HG02588 (cell line): ENCODE data around the gene SELENOV.
A peak's percentile ranks its signal among the peaks of the same experiment; 100 is the strongest.
"Not testable (repeated sequence)": the region's sequence is repeated elsewhere in the genome, so short reads cannot be mapped to it uniquely, and the experiment has no call there.

ENCODE experiments used
- ATAC-seq: cut with Tn5 transposase; IDR thresholded peaks from one replicate; pipeline ENCODE4 v1.9.1; 2021; ENCODE audit warnings: mild to moderate bottlenecking, moderate library complexity; ENCODE audit not compliant: unreplicated experiment

The SELENOV gene

GRCh38 chr19:39514840-39515550 is at the start of gene SELENOV:
Gene SELENOV, plus strand, starts transcription at chr19:39515139. Its CDS starts 74 bp downstream, at chr19:39515213.
- no peak for ATAC-seq

- no peak for ATAC-seq
These were observed 48.8 kb upstream of the SELENOV start for GRCh38 chr19:39465956-39466747.

DNA sequence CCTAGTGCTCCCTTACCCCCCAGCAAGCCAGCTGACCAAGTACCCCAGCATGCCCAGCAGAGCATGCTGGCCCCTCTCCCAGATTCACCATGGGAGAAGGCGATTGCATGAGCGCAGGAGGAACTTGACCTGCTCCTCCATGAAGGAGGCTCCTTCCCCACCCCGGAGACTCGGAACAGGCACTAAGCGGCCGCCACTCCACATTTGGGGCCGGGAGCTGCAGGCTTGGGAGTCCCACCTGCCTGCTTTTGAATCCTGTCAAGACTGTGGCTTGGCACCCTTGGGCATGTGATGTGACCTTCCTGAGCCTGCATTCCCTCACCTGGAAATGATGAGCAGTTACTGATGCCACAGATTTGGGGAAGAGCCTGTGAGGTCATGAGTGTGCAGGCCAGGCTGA is 47.0 kb upstream of the SELENOV start:
- ATAC-seq, result no peak

DNA sequence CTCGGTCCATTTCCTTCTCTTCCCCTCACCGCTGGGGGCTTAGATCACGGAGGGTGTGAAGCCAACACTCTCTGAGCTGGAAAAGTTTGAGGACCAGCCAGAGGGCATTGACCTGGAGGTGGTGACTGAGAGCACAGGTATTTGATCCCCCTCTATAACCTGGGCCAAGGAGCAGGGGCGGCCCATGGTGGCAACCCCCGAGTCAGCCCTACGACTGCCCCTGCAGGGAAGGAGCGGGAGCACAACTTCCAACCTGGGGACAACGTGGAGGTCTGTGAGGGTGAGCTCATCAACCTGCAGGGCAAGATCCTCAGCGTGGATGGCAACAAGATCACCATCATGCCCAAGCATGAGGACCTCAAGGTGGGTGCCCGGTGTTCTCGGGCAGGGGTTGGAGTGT is 45.9 kb upstream of the SELENOV start:
- ATAC-seq, result no peak

DNA sequence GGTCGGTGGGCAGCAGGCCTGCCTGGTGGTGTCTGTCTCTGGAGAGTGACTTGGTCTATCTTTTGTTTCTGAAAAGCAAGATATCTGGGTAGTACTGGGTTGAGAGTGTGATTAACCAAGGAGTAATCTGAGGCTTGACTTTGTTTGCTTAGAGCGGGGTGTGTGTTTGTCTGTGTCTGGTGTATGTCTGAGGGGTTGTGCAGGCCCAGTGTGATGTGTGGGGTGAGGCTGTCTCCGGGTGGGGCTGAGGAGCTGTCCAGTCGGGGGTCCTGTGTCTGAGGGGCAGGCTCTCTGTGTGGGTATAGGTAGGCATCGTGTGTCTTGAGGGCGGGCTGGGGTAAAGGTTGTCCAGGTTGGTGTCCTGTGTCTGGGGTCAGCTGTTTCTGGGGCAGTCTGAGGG is 45.4 kb upstream of the SELENOV start:
- no peak for ATAC-seq

GRCh38 chr19:39470724-39471339 is 44.1 kb upstream of the SELENOV start:
- ATAC-seq, result no peak

GRCh38 chr19:39471756-39472536 is 43.0 kb upstream of the SELENOV start:
- no peak for ATAC-seq

GRCh38 chr19:39472746-39473442 is 42.0 kb upstream of the SELENOV start:
- no peak for ATAC-seq

- ATAC-seq, result no peak
These were observed 41.4 kb upstream of the SELENOV start for GRCh38 chr19:39473443-39473960.

DNA sequence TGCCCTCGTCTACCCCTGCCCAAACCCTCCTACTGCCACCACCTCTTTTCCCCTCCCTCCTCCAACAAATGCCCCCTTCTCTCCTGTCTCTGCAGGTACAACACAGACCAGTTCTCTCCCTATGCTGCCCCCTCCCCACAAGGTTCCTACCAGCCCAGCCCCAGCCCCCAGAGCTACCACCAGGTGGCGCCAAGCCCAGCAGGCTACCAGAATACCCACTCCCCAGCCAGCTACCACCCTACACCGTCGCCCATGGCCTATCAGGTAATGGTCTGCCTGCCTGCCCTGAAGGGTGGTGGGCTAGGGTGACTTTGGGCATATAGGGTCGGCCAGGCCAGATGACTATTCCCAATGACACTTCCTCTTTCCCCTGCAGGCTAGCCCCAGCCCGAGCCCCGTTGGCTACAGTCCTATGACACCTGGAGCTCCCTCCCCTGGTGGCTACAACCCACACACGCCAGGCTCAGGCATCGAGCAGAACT is 40.8 kb upstream of the SELENOV start:
- no peak for ATAC-seq

DNA sequence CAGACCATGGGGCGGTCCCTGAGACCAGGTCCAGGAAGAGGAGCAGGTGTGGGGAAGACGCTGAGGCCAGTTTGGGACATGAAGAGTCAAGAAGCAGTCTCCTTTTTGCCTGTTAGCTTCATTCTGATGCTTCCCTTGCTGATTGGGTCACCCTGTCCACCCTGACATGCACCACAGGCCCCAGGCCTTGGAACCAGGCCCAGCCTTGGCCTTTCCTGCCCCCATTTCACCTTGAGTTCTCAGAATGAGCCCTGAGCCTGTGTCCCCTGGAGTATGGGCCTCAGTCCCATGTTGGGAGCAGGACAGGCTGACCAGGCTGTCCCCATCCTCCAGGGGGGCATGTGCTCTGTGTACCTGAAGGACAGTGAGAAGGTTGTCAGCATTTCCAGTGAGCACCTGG is 39.2 kb upstream of the SELENOV start:
- no peak for ATAC-seq

DNA sequence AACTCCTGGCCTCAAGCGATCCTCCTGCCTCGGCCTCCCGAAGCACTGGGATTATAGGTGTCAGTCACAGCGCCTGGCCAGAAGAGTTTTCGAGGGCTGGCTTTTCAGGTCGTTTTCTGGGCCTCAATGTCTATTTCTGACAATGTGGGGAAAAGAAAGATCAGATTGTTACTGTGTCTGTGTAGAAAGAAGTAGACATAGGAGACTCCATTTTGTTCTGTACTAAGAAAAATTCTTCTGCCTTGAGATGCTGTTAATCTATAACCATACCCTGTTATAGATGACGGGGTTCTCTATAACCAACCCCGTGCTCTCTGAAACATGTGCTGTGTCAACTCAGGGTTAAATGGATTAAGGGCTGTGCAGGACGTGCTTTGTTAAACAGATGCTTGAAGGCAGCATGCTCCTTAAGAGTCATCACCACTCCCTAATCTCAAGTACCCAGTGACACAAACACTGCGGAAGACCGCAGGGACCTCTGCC is 35.6 kb upstream of the SELENOV start:
- not testable (repeated sequence) for ATAC-seq

DNA sequence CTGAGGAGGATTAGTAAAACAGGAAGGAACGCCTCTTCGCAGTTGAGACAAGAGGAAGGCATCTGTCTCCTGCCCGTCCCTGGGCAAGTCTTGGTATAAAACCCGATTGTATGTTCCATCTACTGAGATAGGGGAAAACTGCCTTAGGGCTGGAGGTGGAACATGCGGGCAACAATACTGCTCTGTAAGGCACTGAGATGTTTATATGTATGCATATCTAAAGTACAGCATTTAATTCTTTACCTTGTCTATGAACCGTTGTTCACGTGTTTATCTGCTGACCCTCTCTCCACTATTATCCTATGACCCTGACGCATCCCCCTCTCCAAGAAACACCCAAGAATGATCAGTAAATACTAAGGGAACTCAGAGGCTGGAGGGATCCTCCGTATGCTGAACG is 35.0 kb upstream of the SELENOV start:
- no peak for ATAC-seq

DNA sequence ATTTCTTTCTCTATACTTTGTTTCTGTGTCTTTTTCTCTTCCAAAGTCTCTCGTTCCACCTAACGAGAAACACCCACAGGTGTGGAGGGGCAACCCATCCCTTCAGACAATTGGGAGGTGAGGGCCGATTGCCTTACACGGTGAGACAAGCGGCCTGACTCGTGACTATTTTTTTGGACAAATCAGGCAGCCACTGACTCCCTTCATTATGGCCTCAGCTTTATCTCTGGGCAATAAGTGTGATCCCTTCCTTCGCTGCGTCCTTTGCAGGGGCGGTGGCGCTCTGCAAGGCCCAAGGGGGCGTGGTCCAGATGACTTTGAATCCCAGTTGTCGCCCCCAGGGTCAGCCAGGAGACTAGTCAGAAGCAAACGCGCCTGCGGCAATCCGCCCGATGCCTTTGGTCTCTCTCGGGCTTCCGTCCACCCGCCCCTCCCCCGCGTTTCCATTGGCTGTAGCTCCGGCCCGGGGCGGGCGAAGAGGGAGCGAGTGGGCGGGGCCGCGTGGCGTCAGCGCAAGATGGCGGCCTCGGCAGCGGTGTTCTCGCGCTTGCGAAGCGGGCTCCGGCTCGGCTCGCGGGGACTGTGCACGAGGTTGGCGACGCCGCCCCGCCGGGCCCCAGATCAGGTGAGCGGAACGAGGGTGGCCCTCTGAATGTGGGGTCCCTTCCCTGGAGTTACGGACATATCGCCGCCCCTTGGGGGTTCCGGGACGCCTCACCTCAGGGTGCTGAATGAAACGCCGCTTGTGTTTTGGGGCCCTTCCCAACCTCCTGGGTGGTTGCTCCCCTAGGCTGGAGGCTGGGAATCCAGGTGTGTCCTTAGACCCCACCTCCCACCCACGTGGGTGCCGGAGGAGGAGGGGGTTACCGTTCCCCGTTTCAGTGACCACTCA is 34.4 kb upstream of the SELENOV start, which contains the start of gene TIMM50:
TSS of gene TIMM50 (plus strand) at position 502 of the 892 bp plus-strand sequence. CDS start at position 518, 16 bp downstream.
- peak; percentile 81 for ATAC-seq

- no peak for ATAC-seq
These were observed 33.8 kb upstream of the SELENOV start for GRCh38 chr19:39481229-39481545.

- ATAC-seq, result no peak
These were observed 33.3 kb upstream of the SELENOV start for GRCh38 chr19:39481676-39482075.

DNA sequence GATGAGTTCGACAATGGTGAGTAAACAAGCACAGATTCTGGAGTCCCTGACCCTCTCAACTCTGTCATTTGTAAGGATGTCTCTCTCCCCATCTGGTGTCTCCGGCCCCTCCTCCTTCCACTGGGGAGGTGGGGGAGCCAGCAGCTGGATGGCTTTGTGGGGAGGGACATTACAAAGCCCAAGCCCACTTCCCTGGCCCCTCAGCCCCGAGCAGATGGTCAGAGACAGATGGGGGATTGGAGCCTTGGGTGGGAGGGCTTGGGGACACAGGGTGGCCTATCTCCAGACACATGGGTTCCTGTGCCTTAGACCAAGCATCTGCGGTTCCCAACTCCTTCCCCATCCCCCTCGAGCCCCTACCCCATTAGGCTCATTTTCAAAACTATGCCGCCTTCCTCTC is 31.8 kb upstream of the SELENOV start:
- no peak for ATAC-seq

- ATAC-seq, result no peak
These were observed 25.2 kb upstream of the SELENOV start for GRCh38 chr19:39489756-39490155.

- no peak for ATAC-seq
These were observed 22.7 kb upstream of the SELENOV start for GRCh38 chr19:39492225-39492624.
